Thoracic aorta (tissue), 2 donors: ENCODE results near the gene DCAF5. TPM values are rescaled to one million over a fixed set of nuclear protein-coding genes. Genes with fewer than 3 reads are reported as not detected.
"Not testable (repeated sequence)": the region's sequence is repeated elsewhere in the genome, so short reads cannot be mapped to it uniquely, and the experiment has no call there.

Experiments used
- ATAC-seq: fragments of 150-250 bp; one replicate; pipeline ENCODE4 v1.8.0; 2017; ENCODE audit warnings: low read depth; ENCODE audit not compliant: insufficient number of reproducible peaks, low FRiP score
- DNase-seq: peaks from one replicate; pipeline ENCODE4 v3.0.0-alpha.2; 2020; ENCODE audit warnings: low spot score
- H3K27ac ChIP-seq, 2 donors: fragments of 200-600 bp; sonication (generic); 1 replicate in 1 of 2; 2 replicates in 1 of 2; pipeline ENCODE4 v1.5.1; 2016; ENCODE audit warnings: mild to moderate bottlenecking in 2 of 2, moderate library complexity in 2 of 2
- H3K27me3 ChIP-seq: fragments of 200-600 bp; sonication (generic); replicated peaks from 2 replicates; pipeline ENCODE4 v1.6.0; 2016; ENCODE audit warnings: mild to moderate bottlenecking; ENCODE audit not compliant: insufficient read depth
- H3K36me3 ChIP-seq: fragments of 200-600 bp; sonication (generic); one replicate; pipeline ENCODE4 v1.5.1; 2016
- H3K4me1 ChIP-seq, 2 donors: fragments of 200-600 bp; sonication (generic); 1 replicate in 1 of 2; 2 replicates in 1 of 2; pipeline versions ENCODE4 v1.5.1 to v1.6.0; 2016; ENCODE audit warnings: low read depth in 2 of 2, mild to moderate bottlenecking in 1 of 2; ENCODE audit not compliant: control insufficient read depth in 1 of 2
- H3K4me3 ChIP-seq: fragments of 200-600 bp; sonication (generic); 2 replicates; pipeline ENCODE4 v1.5.1; 2016; ENCODE audit warnings: mild to moderate bottlenecking
- H3K9me3 ChIP-seq: fragments of 200-600 bp; sonication (generic); 2 replicates; pipeline ENCODE4 v1.5.1; 2016
- total RNA-seq, 2 donors: library from RNA; depleted of rRNA; stranded (reverse); fragments of >200 nt; gene quantifications; one replicate each; pipeline versions ENCODE4 v1.1.0 to v1.2.3, GENCODE V29; 2016
- TF ChIP-seq, protein P1 (sequence below): fragments of 200-600 bp; sonication (generic); IDR thresholded peaks from one replicate; pipeline ENCODE4 v1.5.1; 2019; ENCODE audit warnings: antibody characterized with exemption

Gene DCAF5
- total RNA-seq, 2 donors from 2014 or later = 37.6 to 42.0 TPM

DNA sequence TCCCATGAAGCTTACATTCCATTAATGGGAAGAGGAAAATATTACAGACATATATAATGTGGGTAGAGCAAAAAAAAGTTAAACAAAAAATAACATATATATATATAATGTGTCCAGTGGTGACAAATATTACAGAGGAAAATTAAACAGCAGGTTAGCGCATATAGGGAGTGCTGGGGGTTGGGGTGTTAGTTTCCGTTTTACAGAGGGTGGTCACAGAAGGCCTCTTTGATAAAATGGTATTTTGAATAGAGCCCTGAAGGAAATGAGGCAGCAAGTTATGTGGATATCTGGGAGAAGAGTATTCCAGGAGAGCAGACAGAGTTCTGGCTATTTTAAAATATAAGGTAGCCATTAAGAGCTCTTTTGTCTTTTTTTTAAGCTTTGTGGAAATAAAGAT, 73.2 kb downstream of the DCAF5 start:
- no peaks in the 10 kb centered on the region for H3K27me3 ChIP-seq
- no peaks in the 10 kb centered on the region for H3K9me3 ChIP-seq
- peaks cover 31 to 37% of the 10 kb centered on the region in 2 donors for H3K4me1 ChIP-seq
- ATAC-seq (no peak), DNase-seq (no peak)
- peak overlapping the region; percentile 82 to 89 for H3K27ac ChIP-seq
- TF ChIP-seq, protein P1, sequence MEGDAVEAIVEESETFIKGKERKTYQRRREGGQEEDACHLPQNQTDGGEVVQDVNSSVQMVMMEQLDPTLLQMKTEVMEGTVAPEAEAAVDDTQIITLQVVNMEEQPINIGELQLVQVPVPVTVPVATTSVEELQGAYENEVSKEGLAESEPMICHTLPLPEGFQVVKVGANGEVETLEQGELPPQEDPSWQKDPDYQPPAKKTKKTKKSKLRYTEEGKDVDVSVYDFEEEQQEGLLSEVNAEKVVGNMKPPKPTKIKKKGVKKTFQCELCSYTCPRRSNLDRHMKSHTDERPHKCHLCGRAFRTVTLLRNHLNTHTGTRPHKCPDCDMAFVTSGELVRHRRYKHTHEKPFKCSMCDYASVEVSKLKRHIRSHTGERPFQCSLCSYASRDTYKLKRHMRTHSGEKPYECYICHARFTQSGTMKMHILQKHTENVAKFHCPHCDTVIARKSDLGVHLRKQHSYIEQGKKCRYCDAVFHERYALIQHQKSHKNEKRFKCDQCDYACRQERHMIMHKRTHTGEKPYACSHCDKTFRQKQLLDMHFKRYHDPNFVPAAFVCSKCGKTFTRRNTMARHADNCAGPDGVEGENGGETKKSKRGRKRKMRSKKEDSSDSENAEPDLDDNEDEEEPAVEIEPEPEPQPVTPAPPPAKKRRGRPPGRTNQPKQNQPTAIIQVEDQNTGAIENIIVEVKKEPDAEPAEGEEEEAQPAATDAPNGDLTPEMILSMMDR = no peak
- H3K36me3 ChIP-seq = peaks cover 2% of the 10 kb centered on the region
- H3K4me3 ChIP-seq = no peak overlapping the region

DNA sequence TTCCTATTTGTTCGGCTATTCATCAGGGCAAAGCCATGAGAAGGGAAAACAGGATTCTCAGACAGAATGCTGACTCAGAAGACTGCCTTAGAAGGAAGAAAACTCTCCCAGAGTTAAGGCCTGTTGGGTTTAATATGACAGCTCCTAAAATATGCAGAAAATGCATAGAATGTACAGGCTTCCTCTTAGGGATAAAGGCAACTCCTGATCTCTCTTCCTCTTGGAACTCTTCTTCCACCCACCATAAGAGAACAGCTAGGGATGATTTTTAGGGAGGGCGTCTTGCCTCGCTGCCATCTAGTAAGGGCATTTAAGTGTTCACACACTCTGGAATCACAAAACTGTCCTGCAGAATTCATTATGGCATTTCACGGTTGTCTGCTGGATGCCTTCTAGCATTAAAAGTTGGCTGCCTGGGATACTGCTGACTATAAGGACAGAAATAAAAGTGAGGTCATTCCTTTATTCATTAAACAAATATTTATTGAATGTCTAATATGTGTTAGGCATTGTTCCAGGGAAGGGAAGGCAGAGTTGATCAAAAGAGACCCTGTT, 73.7 kb downstream of the DCAF5 start:
- TF ChIP-seq, protein P1 = no peak
- Histone ChIP-seq H3K9me3 (no peaks in the 10 kb centered on the region), H3K27me3 (no peaks in the 10 kb centered on the region), H3K36me3 (peaks cover 6% of the 10 kb centered on the region), H3K27ac (peak overlapping the region; percentile 82 to 89), H3K4me1 (peaks cover 31 to 37% of the 10 kb centered on the region in 2 donors), H3K4me3 (peak overlapping the region; percentile 15)
- DNase-seq (no peak), ATAC-seq (peak; percentile 73)

DNA sequence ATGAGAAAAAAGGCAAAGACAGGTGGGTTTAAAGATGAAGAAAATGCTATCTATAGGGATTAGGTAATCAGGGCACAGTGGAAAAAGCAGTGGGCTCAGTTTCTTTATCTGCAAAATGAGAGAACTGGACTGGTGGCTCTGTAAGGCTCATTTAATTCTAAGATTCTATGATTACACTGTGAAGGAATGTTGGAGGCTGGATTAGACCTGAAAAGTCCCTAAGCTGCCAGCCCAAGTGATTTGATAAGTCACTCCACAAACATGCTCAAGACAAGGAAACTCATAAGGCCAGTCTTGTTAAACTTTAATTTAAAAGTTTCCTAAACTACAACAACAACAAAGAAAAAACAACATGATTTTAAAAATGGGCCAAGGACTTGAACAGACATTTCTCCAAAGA, 75.1 kb downstream of the DCAF5 start:
- H3K27ac ChIP-seq = peak overlapping the region; percentile 82 to 89
- peak; percentile 74 for ATAC-seq

DNA sequence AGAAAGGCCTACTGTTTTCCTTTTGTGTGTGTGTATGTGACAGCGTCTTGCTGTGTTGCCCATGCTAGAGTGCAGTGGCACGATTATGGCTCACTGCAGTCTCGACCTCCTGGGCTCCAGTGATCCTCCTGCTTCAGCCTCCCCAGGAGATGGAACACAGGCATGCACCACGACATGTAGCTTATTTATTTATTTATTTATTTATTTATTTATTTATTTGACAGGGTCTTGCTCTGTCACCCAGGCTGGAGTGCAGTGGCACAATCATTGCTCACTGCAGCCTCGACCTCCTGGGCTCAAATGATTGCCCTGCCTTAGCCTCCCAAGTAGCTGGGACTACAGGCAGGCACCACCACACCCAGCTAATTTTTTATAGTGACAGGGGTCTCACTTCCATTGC, 75.7 kb downstream of the DCAF5 start:
- not testable (repeated sequence) for ATAC-seq, H3K36me3 ChIP-seq, DNase-seq, H3K4me3 ChIP-seq, H3K27me3 ChIP-seq, H3K9me3 ChIP-seq
- Histone ChIP-seq H3K4me1 (peaks cover 36 to 49% of the 10 kb centered on the region in 2 donors), H3K27ac (peak overlapping the region; percentile 82 to 89)

More for the DNA sequence above, 75.1 kb downstream of the DCAF5 start:
- H3K9me3 ChIP-seq = no peaks in the 10 kb centered on the region
- peaks cover 6% of the 10 kb centered on the region for H3K36me3 ChIP-seq
- H3K27me3 ChIP-seq = no peaks in the 10 kb centered on the region
- H3K4me3 ChIP-seq = no peak overlapping the region
- TF ChIP-seq, protein P1 = no peak
- H3K4me1 ChIP-seq = peaks cover 31 to 48% of the 10 kb centered on the region in 2 donors
- DNase-seq = no peak

DNA sequence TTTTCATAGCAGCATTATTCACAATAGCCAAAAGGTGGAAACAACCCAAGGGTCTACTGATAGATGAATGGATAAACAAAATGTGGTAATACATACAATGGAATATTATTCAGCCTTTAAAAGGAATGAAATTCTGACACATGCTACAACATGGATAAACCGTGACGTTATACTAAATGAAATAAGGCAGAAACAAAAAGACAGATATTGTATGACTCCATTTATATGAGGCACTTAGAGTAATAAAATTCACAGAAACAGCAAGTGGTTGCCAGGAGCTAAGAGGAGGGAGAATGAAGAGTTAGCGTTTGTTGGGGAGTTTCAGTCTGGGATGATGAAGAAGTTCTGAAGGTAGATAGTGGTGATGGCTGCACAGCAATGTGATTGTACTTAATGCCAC, 76.6 kb downstream of the DCAF5 start:
- Histone ChIP-seq H3K9me3 (no peaks in the 10 kb centered on the region), H3K4me3 (no peak overlapping the region), H3K36me3 (peaks cover 6% of the 10 kb centered on the region), H3K4me1 (peaks cover 36 to 49% of the 10 kb centered on the region in 2 donors), H3K27me3 (no peaks in the 10 kb centered on the region), H3K27ac (peak overlapping the region in 1 of 2 donors; percentile 82)
- TF ChIP-seq, protein P1 = no peak
- DNase-seq (no peak), ATAC-seq (no peak)

DNA sequence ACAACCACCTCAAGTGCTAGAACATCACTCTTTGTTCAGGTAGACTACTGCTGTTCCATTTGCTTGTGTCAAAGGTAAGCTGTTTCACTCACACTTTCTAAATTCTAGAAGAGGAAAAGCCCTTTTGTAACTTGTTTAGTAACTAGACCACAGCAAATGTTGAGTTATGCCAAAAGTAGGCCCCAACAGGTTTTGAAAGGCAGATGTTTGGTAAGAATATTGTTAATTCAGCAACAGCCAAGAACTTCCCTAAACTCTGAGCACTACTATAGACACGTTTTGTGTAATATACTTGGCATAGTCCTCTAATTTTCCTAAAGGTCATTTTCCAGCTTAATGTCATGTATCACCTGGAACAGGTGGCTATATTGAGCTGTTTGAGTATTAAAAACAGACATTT, 79.0 kb downstream of the DCAF5 start:
- Histone ChIP-seq H3K4me3 (no peak overlapping the region), H3K36me3 (peaks cover 6% of the 10 kb centered on the region), H3K27me3 (no peaks in the 10 kb centered on the region), H3K4me1 (peaks cover 18 to 41% of the 10 kb centered on the region in 2 donors), H3K27ac (peak overlapping the region; percentile 20 to 47), H3K9me3 (no peaks in the 10 kb centered on the region)
- ATAC-seq (no peak), DNase-seq (no peak)
- TF ChIP-seq, protein P1 = no peak
